GM21737 (cell line): ENCODE measurements around the gene ENAM.

Source experiments
- ATAC-seq: cut with Tn5 transposase; IDR thresholded peaks from one replicate; pipeline ENCODE4 v1.9.1; 2021; ENCODE audit warnings: mild to moderate bottlenecking, moderate library complexity; ENCODE audit not compliant: unreplicated experiment

Gene ENAM, protein sequence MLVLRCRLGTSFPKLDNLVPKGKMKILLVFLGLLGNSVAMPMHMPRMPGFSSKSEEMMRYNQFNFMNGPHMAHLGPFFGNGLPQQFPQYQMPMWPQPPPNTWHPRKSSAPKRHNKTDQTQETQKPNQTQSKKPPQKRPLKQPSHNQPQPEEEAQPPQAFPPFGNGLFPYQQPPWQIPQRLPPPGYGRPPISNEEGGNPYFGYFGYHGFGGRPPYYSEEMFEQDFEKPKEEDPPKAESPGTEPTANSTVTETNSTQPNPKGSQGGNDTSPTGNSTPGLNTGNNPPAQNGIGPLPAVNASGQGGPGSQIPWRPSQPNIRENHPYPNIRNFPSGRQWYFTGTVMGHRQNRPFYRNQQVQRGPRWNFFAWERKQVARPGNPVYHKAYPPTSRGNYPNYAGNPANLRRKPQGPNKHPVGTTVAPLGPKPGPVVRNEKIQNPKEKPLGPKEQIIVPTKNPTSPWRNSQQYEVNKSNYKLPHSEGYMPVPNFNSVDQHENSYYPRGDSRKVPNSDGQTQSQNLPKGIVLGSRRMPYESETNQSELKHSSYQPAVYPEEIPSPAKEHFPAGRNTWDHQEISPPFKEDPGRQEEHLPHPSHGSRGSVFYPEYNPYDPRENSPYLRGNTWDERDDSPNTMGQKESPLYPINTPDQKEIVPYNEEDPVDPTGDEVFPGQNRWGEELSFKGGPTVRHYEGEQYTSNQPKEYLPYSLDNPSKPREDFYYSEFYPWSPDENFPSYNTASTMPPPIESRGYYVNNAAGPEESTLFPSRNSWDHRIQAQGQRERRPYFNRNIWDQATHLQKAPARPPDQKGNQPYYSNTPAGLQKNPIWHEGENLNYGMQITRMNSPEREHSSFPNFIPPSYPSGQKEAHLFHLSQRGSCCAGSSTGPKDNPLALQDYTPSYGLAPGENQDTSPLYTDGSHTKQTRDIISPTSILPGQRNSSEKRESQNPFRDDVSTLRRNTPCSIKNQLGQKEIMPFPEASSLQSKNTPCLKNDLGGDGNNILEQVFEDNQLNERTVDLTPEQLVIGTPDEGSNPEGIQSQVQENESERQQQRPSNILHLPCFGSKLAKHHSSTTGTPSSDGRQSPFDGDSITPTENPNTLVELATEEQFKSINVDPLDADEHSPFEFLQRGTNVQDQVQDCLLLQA

DNA sequence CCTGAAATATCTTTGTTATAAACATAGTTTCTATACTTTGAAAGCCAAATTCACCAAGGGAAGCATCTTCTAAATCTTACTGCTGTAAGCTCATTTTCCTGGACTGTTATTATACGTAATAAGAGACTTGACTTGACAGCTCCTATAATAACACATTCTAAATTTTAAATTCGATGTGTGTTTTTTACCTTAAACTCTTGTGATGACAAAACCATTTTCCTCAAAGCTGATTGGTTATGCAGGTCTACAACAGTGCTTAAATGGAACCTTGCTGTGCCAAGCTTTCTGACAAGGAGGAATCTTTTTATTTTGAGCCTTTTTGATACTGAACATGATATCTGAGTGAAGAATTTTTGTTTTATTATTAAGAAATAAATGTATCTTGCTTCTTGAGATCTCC is at the start of gene ENAM:
TSS of gene ENAM (plus strand) at position 301 of the 400 bp plus-strand sequence. CDS start 757 bp downstream, outside the sequence.
- ATAC-seq, result no peak

DNA sequence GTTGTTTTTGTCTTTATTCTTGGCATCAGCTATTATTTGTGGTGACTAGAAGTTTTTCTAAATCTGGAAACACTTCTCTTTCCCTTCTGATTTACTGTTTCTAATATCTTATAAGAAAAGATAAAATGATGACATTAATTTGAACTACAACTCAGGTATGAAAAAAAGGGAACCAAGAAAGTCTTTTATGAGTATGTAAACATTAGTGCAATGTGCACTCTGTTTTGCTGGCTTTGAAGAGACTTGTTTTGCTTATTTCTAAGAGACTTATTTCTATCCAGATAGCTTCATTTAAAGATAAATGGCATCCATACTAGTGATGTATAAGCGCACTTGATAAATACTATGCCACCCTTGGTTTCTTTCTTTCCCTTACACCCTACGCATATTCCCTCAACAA is 46.6 kb upstream of the ENAM start:
- ATAC-seq, result no peak

DNA sequence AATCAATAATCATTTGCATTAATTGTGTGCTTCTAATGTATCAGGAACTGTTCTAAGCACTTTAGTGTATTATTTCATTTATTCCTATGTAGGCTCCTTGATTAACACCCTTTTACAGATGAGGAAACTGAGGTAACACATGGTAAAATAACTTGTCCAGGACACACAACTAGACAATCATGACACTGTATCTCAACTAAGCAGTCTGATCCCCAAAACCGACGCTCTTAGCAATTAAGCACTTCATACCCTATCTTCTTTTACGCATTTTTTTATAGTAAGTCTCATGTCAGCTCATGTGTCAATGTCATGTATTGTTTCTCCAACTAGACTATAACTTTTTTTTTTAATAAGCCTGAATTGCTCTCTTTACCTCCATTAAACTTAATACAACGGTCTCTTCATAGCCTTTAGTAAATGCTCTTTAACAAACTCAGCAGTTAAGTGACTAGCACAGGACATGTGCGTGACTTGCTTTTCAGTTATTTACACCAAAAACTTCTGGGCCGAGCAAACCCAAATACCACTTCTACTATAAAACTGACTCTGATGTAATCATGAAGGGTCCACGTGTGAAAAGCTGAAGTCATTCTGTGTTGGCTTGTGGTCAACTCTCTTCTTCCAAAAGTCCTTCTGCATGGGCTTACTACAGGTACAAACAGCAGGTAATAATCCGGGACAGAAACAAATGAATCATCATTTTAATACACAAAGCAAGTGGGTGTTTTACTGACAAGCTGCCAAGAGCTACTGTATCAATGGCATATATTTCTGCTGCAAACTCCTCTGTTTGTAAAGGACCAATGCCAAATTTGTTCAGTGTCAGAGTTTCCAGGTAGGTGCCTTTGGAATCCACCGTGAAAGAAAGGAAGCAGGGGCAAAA is 44.4 kb upstream of the ENAM start:
- ATAC-seq, result no peak

DNA sequence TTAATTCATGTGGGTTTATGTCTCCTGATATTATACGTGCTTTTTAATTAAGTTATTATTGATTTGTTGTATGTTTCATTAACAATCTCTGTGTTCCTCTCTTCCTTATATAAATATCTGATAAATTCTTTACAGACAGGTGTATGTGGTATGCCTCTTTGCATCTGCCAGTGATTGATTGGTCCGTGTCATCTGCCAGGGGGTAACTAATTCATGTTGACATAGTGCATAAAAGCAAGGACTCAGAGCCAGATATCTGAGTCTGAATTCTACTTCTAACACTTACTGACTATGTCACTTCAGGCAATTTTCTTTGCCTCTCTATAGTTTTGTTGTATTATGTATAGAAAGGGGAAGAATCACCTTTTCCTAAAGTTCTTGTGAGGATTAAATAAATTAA is 41.7 kb upstream of the ENAM start:
- no peak for ATAC-seq

DNA sequence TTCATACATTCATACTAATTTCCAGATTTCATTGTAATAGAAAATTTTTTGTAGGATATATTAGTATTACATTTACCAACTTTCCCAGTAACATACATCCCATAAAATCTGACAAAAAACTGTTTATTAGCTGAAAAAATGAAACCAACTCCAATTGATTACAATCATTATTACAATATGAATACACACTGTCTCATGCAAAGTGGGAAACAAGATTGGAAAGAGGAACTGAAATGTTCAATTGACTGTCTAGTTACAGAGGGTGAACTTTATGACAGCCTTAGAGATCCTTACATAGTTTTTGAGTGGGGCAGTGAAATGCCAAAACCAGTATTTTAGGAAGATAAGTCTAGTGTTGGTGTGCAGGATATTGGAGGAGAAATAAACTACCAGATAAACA is 38.8 kb upstream of the ENAM start:
- peak; percentile 74 for ATAC-seq

DNA sequence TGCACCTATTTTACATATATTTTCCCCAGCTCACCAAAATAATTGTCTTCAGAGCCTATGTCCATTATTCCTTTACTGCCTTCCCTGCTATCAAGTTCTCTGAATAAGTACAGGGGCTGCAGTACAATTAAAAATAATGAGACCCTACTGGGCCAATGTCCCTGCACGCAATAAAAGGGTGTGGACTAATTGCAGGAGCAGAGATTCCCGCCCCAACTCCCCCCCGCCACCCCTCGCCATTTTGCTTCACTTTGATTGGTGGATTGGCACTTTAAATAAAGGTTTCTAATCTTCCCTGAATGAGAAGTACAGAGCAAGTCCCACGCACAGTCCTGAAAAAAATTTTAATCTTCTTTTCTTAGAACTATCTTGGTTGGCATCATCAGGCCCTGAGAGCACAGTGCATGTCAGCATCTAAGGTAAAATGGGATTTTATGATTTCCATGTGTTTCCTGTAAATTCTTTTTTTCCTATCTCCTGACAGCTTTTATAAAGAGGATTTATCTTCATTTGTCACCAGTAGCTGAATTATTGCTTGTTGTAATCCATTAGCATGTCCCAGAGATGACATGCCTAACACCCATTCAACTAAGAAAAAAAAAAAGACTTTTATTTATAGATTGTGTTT is 36.5 kb upstream of the ENAM start, which contains the start of gene AMBN:
TSS of gene AMBN (plus strand) at position 302 of the 628 bp plus-strand sequence. CDS start at position 405, 103 bp downstream.
- ATAC-seq, result no peak

DNA sequence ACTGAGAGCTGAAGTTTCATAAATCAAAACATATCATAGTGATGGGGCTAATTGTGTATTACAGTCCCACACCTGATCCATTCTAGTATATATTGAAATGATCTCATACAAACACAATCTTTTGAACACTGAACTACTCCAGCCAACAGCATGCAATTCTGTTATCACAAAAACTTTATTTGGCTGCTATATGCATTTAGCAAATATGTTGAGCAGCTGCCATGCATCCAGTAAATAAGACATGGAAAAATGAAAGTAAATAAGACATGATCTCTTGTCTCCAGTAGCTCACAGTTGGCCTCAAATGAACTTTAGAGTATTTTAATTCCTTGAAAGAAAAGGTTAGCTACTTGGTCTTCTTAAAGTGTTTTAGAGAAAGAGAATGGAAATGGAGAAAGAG is 34.3 kb upstream of the ENAM start:
- ATAC-seq, result no peak

DNA sequence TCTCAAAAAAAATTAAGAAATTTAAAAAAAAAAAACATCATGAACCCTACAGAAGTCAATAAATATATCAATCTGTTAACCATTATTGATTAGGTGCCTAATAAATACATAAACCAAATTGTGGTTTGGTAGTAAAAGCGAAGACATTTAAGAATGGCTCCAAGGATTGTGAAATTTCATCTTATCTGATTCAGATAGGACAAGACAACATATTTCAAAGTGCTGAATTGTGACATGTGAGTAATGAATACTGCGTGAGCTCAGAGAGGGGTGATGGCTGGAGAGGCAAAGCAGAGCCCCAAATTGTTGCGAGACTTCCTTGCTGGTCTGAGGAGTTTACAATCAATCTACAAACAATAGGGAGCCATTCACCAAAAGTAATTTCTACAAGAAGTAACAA is 28.2 kb upstream of the ENAM start:
- no peak for ATAC-seq

DNA sequence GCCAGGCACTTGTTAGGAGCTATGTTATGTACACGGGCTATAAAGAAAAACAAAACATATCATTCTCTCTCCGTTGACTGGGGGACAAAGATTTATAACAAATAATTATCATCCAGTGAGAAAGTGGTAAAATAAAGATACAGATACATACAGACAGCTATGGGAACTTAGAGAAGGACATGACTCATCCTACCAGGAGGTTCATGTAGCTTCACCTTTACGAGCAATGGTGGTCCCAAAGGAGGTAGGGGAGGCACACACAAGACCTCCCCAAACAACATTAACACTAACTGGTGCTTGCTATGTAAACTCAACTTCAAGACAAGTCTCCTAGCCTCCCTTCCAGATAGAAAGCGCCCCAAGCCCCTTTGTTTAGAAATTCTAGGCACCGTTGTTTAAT is 27.6 kb upstream of the ENAM start:
- ATAC-seq, result no peak

DNA sequence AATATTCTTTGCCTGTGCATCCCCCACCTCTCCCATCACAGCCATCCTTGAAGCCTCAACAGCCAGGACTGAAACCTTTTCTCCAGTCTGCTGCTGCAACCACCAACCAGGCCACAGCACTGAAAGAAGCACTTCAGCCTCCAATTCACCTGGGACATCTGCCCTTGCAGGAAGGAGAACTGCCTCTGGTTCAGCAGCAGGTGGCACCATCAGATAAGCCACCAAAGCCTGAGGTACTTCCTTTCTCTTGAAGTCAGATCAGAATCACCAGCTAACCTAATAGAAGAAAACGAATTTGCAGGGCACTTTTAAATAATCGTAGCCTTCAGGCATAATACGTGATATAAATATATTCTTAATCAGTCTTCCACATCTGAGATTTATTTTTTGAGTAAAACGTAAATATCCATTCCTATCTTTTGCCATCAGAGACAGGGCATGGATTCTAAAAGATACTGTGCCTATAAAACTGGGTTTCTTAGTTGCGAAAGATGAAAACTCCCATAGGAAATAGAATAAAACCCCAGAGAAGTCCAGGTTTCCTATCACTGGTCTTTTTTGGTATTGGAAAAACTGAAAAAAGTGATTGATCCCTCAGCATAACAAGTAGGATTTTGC is 27.0 kb upstream of the ENAM start:
- ATAC-seq, result peak; percentile 93

DNA sequence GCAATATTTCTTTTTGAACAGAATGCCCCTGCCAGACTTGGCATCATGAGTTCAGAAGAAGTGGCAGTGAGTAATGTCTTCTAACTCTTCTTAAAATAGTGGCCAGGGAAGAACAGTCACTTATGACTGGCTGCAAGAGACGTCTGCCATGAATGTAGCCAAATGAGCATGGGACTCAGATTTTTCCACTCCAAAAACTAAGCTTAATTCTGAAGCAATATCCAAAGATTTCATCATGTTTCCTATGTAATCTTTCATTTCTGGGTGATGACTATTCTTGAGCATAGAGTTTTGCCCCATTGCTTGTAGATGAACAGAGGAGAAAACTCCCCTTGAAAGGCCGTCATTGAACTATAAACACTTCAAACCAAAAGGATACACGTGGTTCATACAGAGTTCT is 24.7 kb upstream of the ENAM start:
- no peak for ATAC-seq

DNA sequence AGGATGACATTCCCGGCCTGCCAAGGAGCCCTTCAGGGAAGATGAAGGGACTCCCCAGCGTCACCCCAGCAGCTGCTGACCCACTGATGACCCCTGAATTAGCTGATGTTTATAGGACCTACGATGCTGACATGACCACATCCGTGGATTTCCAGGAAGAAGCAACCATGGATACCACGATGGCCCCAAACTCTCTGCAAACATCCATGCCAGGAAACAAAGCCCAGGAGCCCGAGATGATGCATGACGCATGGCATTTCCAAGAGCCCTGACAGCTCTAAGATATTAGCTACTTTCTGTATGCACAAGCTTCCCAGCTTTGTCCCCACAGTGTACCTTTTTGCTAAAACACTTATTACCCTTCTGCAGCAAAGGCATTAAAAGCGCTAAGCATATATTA is 22.1 kb upstream of the ENAM start:
- ATAC-seq, result no peak

DNA sequence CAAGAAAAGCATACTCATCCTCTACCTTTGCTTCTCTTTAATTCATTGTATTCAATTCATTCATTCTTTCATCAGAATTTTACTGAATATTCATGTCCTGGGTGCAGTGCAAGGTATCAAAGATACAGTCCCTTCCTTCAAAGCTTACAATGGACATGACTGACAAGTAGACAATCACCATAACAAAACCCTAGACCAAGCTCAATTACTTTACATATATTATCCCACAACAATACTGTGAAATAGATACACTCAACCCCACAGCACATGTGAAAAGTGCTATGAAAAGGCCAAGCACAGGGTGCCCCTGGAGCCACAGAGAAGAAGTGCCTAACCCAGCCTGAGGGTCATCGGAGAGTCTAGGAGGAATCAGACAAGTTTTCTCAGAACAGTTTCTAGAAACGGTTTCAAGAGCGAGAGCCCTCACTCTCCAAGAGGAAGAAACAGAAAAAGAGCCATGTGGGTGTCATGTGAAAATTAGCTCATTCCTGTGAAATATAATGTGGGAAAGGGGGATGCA is 21.1 kb upstream of the ENAM start:
- ATAC-seq, result no peak

DNA sequence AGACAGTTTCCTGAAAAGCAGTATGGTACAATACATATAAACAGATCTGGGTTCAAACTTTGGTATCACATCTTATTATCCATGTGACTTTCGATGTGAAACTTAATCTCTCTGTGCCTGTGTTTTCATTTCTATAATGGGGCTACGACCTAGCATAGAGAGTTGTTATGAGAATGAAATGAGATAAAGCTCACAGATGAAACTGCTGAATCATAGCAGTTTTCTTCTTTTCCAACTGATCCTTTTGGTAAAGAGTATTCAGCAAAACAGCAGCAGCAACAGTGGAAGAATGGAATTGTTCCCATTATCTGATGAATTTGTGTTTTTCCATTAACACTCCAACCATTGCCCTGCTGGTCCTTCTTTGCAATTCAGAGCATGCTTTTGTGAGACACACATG is 20.2 kb upstream of the ENAM start:
- ATAC-seq, result no peak

DNA sequence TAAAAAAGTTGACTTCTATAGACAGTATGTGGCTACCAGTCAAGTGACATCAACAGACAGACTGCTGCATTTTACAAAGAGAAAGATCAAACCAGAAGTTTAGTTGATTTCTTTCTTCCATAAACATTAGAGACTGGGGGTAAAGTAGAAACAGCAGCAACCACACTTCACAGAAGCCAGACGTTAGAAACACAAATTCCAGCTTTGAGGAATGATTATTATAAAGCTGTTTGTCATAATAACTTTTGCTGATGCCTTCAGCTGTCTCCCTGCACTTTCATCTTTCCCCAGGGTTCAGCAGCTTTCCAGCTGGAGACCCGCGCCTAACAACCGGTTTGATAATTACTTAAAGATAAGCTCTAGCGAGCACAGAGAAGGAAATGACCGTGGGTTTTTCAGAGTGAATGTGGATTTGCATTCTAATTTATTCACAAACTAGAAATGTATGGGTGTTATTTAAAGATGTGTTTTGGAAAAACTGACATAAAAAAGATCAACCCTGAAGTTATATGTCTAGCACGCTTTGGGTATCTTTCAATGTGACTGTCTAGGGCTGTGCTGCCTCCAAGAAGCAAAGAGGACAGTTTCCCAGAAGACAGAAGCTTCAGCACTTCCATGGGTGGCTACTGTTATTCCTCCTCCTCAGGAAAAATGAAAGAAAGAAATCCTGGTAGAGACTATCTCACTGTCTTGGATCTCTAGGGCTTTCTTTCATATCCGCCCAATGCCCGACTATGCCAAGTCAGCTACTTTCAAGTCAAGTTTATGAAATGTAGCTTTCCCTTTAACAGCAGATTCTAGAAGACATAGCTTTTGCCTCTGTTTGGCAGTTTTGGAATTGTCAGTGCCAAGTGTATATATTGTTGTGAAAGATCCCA is 15.0 kb upstream of the ENAM start:
- peak; percentile 63 for ATAC-seq

DNA sequence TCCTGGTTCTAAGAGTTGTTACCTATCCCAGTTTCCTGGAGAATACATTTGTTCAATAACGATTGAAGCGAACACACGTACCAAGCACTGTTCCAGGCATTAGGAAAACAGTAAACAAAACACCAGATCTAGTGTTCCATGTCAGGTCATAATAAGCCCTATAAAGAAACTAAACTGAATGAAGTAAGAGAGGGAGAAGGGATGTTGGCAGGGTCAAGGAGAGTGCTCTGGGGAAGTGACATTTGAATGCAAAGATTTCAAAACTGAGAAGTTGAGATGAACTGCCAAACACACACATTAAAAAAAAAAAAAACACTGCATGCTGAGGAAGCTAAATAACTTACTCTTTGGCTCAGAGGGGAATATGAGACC is 14.4 kb upstream of the ENAM start:
- no peak for ATAC-seq

DNA sequence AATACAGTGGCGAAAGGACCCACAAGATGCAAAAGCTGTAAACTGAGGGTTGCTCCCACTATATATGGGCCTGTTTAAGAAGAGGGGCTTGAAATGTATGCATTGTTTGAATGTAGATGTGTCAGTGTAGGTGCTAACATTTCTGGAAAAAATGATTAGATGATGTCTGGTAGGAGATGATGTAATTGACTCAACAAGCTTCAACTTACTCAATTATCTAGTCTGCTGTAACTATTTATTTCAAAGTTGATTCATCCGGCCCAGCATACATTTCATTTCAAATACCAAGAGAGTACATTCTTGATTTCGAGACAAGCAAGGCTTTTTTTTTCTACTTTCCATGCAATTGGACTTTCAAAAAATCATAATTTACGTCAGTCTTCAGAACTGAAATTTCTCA is 9.3 kb upstream of the ENAM start:
- ATAC-seq, result no peak

DNA sequence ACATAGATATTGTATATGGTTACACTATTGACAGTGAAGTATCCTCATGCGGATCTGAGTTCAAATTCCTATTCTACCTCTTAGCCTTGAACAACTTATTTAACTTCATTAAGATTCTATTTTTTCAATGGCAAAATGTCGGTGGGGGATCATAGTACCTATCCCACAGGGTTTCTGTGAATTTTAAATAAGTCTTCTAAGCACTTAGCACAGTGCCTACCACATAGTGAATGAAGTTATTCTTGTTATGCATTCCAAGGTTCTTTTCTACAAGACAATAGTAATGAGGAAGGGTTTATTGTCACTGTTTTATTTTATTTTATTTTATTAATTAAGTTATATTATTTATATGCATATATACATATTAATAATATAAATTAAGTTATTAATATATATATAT is 8.8 kb upstream of the ENAM start:
- no peak for ATAC-seq
